Ascending aorta (tissue), 2 donors: ENCODE results near the gene CAMK2A. TPM values are rescaled to one million over a fixed set of nuclear protein-coding genes. Genes with fewer than 3 reads are reported as not detected.

ENCODE experiments used
- DNase-seq, 2 donors: peaks; one replicate each; pipeline ENCODE4 v3.0.0-alpha.2; 2019; ENCODE audit warnings: low spot score in 2 of 2
- H3K27ac ChIP-seq, 2 donors: fragments of 200-600 bp; sonication (generic); one replicate each; pipeline ENCODE4 v1.5.1; 2016 to 2017; ENCODE audit warnings: mild to moderate bottlenecking in 1 of 2
- H3K27me3 ChIP-seq: fragments of 200-600 bp; sonication (generic); one replicate; pipeline ENCODE4 v1.5.1; 2017
- H3K36me3 ChIP-seq, 2 donors: fragments of 200-600 bp; sonication (generic); one replicate each; pipeline ENCODE4 v1.5.1; 2016
- H3K4me1 ChIP-seq, 2 donors: fragments of 200-600 bp; sonication (generic); one replicate each; pipeline ENCODE4 v1.5.1; 2016 to 2017; ENCODE audit warnings: mild to moderate bottlenecking in 1 of 2
- H3K4me3 ChIP-seq, 2 donors: fragments of 200-600 bp; sonication (generic); one replicate each; pipeline ENCODE4 v1.5.1; 2016 to 2017; ENCODE audit warnings: mild to moderate bottlenecking in 1 of 2
- H3K9me3 ChIP-seq, 2 donors: fragments of 200-600 bp; sonication (generic); one replicate each; pipeline ENCODE4 v1.5.1; 2016
- CTCF ChIP-seq, 3 experiments: fragments of 200-600 bp in 2 of 3; fragments of 450-650 bp in 1 of 3; sonication (generic) in 2 of 3; IDR thresholded peaks; one replicate each; pipeline ENCODE4 v1.5.1; 2016 to 2019; ENCODE audit warnings: antibody characterized with exemption in 3 of 3, mild to moderate bottlenecking in 1 of 3, moderate library complexity in 1 of 3
- intact Hi-C: fragments of 100-400 bp; cut with DNase I; formaldehyde crosslinking; loops from one replicate; pipeline ENCODE4 v1.15.1; 2023
- total RNA-seq: library from RNA; depleted of rRNA; stranded (reverse); fragments of >200 nt; gene quantifications from one replicate; pipeline ENCODE4 v1.1.0, GENCODE V29; 2016

CAMK2A gene
- total RNA-seq, 1 donor from 2014 or later = not detected

GRCh38 chr5:150325426-150325825 is 35.9 kb upstream of the CAMK2A start:
- H3K27me3 ChIP-seq = no peaks in the 10 kb centered on the region
- intact Hi-C loops = no loop called here
- H3K36me3 ChIP-seq = no peaks in the 10 kb centered on the region
- no peak overlapping the region for H3K27ac ChIP-seq
- no peaks in the 10 kb centered on the region for H3K9me3 ChIP-seq
- H3K4me3 ChIP-seq = no peak overlapping the region
- TF ChIP-seq CTCF (IDR thresholded peaks at IDR 0.05) = no peak
- H3K4me1 ChIP-seq = no peaks in the 10 kb centered on the region
- no peak for DNase-seq

DNA sequence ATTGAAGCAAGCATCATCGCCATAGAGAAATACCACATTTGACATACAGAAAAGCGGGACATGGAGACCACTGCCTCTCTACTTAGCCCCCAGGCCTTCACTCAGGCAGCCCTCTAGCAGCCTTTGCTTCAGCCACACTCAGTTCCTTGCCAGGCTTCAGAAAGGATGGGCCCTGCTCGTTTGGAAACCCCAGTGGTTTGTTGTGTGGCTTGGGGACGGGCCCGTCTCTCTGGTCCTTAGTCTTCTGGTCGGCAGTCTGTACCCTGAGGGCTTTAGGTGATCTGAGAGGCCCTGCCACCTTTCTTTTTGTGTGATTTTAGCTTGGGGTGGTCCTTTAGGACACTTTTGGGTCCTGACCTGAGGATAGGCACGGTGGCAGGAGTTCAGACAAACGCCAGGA is 34.2 kb upstream of the CAMK2A start:
- no peaks in the 10 kb centered on the region for H3K4me1 ChIP-seq
- intact Hi-C loops = no loop called here
- no peaks in the 10 kb centered on the region for H3K27me3 ChIP-seq
- H3K27ac ChIP-seq = no peak overlapping the region
- no peak for DNase-seq
- H3K36me3 ChIP-seq = no peaks in the 10 kb centered on the region
- no peak overlapping the region for H3K4me3 ChIP-seq
- TF ChIP-seq CTCF (IDR thresholded peaks at IDR 0.05) = no peak
- H3K9me3 ChIP-seq = no peaks in the 10 kb centered on the region

- H3K27ac ChIP-seq = no peak overlapping the region
- H3K4me1 ChIP-seq = no peaks in the 10 kb centered on the region
- no peaks in the 10 kb centered on the region for H3K9me3 ChIP-seq
- no peaks in the 10 kb centered on the region for H3K27me3 ChIP-seq
- no peaks in the 10 kb centered on the region for H3K36me3 ChIP-seq
- no peak for DNase-seq
- intact Hi-C loops = no loop called here
- H3K4me3 ChIP-seq = no peak overlapping the region
- TF ChIP-seq CTCF (IDR thresholded peaks at IDR 0.05) = no peak
These were observed 33.5 kb upstream of the CAMK2A start for GRCh38 chr5:150323092-150323491.

GRCh38 chr5:150322202-150322601 is 32.6 kb upstream of the CAMK2A start:
- no peaks in the 10 kb centered on the region for H3K27me3 ChIP-seq
- H3K4me3 ChIP-seq = no peak overlapping the region
- no peaks in the 10 kb centered on the region for H3K36me3 ChIP-seq
- DNase-seq = no peak
- no peak for TF ChIP-seq CTCF (IDR thresholded peaks at IDR 0.05)
- H3K27ac ChIP-seq = no peak overlapping the region
- H3K9me3 ChIP-seq = no peaks in the 10 kb centered on the region
- H3K4me1 ChIP-seq = no peaks in the 10 kb centered on the region
- intact Hi-C loops = no loop called here

DNA sequence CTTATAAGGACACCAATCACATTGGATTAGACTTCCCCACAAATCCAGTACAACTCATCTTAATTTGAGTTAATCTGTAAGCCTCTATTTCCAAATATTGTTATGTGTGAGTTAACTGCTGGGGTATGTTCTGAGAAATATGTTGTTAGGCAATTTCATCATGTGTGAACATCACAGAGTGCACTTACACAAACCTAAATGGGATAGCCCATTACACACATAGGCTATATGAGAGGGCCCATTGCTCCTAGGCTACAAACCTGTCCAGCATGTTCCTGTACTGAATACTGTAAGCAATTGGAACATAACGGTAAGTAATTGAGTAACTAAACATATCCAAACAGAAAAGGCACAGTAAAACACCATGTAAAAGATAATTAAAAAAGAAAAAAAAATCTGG is 32.2 kb upstream of the CAMK2A start:
- H3K9me3 ChIP-seq = no peaks in the 10 kb centered on the region
- no peaks in the 10 kb centered on the region for H3K4me1 ChIP-seq
- intact Hi-C loops = no loop called here
- no peaks in the 10 kb centered on the region for H3K27me3 ChIP-seq
- no peak overlapping the region for H3K27ac ChIP-seq
- no peak for TF ChIP-seq CTCF (IDR thresholded peaks at IDR 0.05)
- H3K36me3 ChIP-seq = no peaks in the 10 kb centered on the region
- H3K4me3 ChIP-seq = no peak overlapping the region
- no peak for DNase-seq

DNA sequence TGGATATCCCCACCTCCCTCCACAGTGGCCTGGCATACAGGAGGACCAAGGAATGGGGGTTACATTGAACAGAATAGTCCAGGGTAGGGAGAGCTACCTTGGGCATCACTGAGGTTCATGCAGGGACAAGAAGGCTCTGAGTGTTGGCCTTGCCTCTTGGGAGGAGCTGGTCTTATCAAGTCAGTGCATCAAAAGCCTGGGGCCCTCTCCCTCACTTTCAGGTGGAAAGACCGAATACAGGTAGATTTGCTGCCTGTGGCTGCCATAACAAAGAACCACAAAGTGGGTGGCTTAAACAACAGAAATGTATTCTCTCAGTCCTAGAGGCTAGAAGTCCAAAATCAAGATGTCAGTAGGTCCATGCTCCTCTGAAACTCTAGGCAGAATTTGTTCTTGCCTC is 31.6 kb upstream of the CAMK2A start:
- DNase-seq = no peak
- Histone ChIP-seq H3K27me3 (no peaks in the 10 kb centered on the region), H3K27ac (no peak overlapping the region), H3K36me3 (no peaks in the 10 kb centered on the region), H3K9me3 (no peaks in the 10 kb centered on the region), H3K4me1 (no peaks in the 10 kb centered on the region), H3K4me3 (no peak overlapping the region)
- TF ChIP-seq CTCF (IDR thresholded peaks at IDR 0.05) = no peak
- intact Hi-C loops = no loop called here
